Panc1 (cell line): Measurements from ENCODE around the gene S1PR2.

Experiments
- POLR2AphosphoS5 ChIP-seq: IDR thresholded peaks from 2 replicates; pipeline ENCODE4 v1.6.1; 2012; ENCODE audit warnings: mild to moderate bottlenecking, low read depth, low read length, moderate library complexity
- SIN3A ChIP-seq: IDR thresholded peaks from 2 replicates; pipeline ENCODE4 v1.6.1; 2012; ENCODE audit warnings: low read depth, mild to moderate bottlenecking, low read length, moderate library complexity, borderline replicate concordance; ENCODE audit not compliant: insufficient read depth
- TCF7L2 ChIP-seq: IDR thresholded peaks from 2 replicates; pipeline ENCODE4 v1.6.1; 2011; ENCODE audit warnings: mild to moderate bottlenecking, low read depth, low read length, inconsistent platforms
- TF ChIP-seq, protein P1 (sequence below): fragments of 450-650 bp; IDR thresholded peaks from 2 replicates; pipeline ENCODE4 v1.5.1; 2017; ENCODE audit warnings: mild to moderate bottlenecking

DNA sequence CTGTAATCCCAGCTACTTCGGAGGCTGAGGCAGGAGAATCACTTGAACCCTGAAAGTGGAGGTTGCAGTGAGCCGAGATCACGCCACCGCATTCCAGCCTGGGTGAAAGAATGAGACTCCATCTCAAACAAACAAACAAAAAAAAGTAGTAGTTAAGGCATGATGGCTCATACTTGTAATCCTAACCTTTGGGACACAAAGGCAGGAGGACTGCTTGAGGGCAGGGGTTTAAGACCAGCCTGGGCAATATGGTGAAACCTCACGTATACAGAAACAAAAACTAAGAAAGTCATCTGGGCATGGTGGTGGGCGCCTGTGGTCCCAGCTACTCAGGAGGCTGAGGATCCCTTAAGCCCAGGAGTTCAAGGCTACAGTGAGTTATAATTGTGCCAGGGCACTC, 38.2 kb downstream of the S1PR2 start:
- no peak for TF ChIP-seq POLR2AphosphoS5
- TF ChIP-seq, protein P1, sequence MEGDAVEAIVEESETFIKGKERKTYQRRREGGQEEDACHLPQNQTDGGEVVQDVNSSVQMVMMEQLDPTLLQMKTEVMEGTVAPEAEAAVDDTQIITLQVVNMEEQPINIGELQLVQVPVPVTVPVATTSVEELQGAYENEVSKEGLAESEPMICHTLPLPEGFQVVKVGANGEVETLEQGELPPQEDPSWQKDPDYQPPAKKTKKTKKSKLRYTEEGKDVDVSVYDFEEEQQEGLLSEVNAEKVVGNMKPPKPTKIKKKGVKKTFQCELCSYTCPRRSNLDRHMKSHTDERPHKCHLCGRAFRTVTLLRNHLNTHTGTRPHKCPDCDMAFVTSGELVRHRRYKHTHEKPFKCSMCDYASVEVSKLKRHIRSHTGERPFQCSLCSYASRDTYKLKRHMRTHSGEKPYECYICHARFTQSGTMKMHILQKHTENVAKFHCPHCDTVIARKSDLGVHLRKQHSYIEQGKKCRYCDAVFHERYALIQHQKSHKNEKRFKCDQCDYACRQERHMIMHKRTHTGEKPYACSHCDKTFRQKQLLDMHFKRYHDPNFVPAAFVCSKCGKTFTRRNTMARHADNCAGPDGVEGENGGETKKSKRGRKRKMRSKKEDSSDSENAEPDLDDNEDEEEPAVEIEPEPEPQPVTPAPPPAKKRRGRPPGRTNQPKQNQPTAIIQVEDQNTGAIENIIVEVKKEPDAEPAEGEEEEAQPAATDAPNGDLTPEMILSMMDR, result no peak
- no peak for TF ChIP-seq TCF7L2
- TF ChIP-seq SIN3A, result no peak
